ENCODE results near the gene SELENOO.

SELENOO gene

GRCh38 chr22:50198624-50199017 lies 2.2 kb upstream of the SELENOO start:
- in situ Hi-C loops (cut with MboI; ENCODE audit: low pct_unique_long_range_greater_than_20kb, low sequenced_read_pairs, unreplicated experiment): no loop called here
- no peak for DNase-seq (ENCODE audit: low spot score)
- TF ChIP-seq CTCF (IDR thresholded peaks at IDR 0.05; ENCODE audit: extremely low read depth, insufficient read depth, missing control alignments): no peak

GRCh38 chr22:50199251-50199721 lies 1.5 kb upstream of the SELENOO start:
- TF ChIP-seq CTCF (IDR thresholded peaks at IDR 0.05; ENCODE audit: extremely low read depth, insufficient read depth, missing control alignments): no peak
- DNase-seq (ENCODE audit: low spot score): no peak
- in situ Hi-C loops (cut with MboI; ENCODE audit: low pct_unique_long_range_greater_than_20kb, low sequenced_read_pairs, unreplicated experiment): no loop called here

- no peak for DNase-seq (ENCODE audit: low spot score)
- in situ Hi-C loops (cut with MboI; ENCODE audit: low pct_unique_long_range_greater_than_20kb, low sequenced_read_pairs, unreplicated experiment): loop anchor here (10.0 kb wide), 1 partner anchor 55 kb away; no protein-coding TSS in a partner anchor
- TF ChIP-seq CTCF (IDR thresholded peaks at IDR 0.05; ENCODE audit: extremely low read depth, insufficient read depth, missing control alignments): no peak
These were observed 866 bp upstream of the SELENOO start for GRCh38 chr22:50199829-50200460.

- no peak for DNase-seq (ENCODE audit: low spot score)
- in situ Hi-C loops (cut with MboI; ENCODE audit: low pct_unique_long_range_greater_than_20kb, low sequenced_read_pairs, unreplicated experiment): loop anchor here (10.0 kb wide), 1 partner anchor 57 kb away; no protein-coding TSS in a partner anchor
- no peak for TF ChIP-seq CTCF (IDR thresholded peaks at IDR 0.05; ENCODE audit: extremely low read depth, insufficient read depth, missing control alignments)
These were observed 649 bp downstream of the SELENOO start for GRCh38 chr22:50201191-50202129.

GRCh38 chr22:50202130-50202666 lies 1.4 kb downstream of the SELENOO start:
- in situ Hi-C loops (cut with MboI; ENCODE audit: low pct_unique_long_range_greater_than_20kb, low sequenced_read_pairs, unreplicated experiment): loop anchor here (10.0 kb wide), 1 partner anchor 57 kb away; no protein-coding TSS in a partner anchor
- no peak for DNase-seq (ENCODE audit: low spot score)
- TF ChIP-seq CTCF (IDR thresholded peaks at IDR 0.05; ENCODE audit: extremely low read depth, insufficient read depth, missing control alignments): no peak

GRCh38 chr22:50203288-50203687 lies 2.5 kb downstream of the SELENOO start:
- no peak for TF ChIP-seq CTCF (IDR thresholded peaks at IDR 0.05; ENCODE audit: extremely low read depth, insufficient read depth, missing control alignments)
- in situ Hi-C loops (cut with MboI; ENCODE audit: low pct_unique_long_range_greater_than_20kb, low sequenced_read_pairs, unreplicated experiment): loop anchor here (10.0 kb wide), 1 partner anchor 58 kb away; no protein-coding TSS in a partner anchor
- no peak for DNase-seq (ENCODE audit: low spot score)

Data from GM13977 (cell line).